Lung (tissue), 13 donors: ENCODE results near the gene C9orf57. TPM values are rescaled to one million over a fixed set of nuclear protein-coding genes. Genes with fewer than 3 reads are reported as not detected.

Experiments
- ATAC-seq: fragments of 200-7000 bp; cut with Tn5 transposase; one replicate; pipeline ENCODE4 v1.9.1; 2020; ENCODE audit warnings: moderate number of reproducible peaks; ENCODE audit not compliant: insufficient read depth, low FRiP score
- DNase-seq, 3 donors: peaks; one replicate each; pipeline ENCODE4 v3.0.0-alpha.2; 2013 to 2017
- H3K27ac ChIP-seq, 2 donors: one replicate each; pipeline ENCODE4 v1.5.1; 2013; ENCODE audit warnings: mild to moderate bottlenecking in 2 of 2, moderate library complexity in 2 of 2, control low read depth in 1 of 2, inconsistent platforms in 1 of 2, low read depth in 1 of 2, low read length in 1 of 2
- H3K27me3 ChIP-seq, 3 donors: one replicate each; pipeline ENCODE4 v1.5.1; 2013; ENCODE audit warnings: low read length in 2 of 3; ENCODE audit not compliant: control insufficient read depth in 3 of 3, insufficient read depth in 3 of 3
- H3K36me3 ChIP-seq, 4 donors: one replicate each; pipeline ENCODE4 v1.5.1; 2013; ENCODE audit warnings: low read length in 4 of 4, mild to moderate bottlenecking in 1 of 4, moderate library complexity in 1 of 4; ENCODE audit not compliant: control insufficient read depth in 4 of 4, insufficient read depth in 4 of 4
- H3K4me1 ChIP-seq, 5 donors: one replicate each; pipeline ENCODE4 v1.5.1; 2013; ENCODE audit warnings: low read length in 5 of 5, mild to moderate bottlenecking in 2 of 5, moderate library complexity in 1 of 5; ENCODE audit not compliant: control insufficient read depth in 5 of 5, insufficient read depth in 5 of 5
- H3K4me3 ChIP-seq: one replicate; pipeline ENCODE4 v1.5.1; 2013; ENCODE audit warnings: mild to moderate bottlenecking, control low read depth, moderate library complexity
- H3K9ac ChIP-seq, 2 donors: one replicate each; pipeline ENCODE4 v1.5.1; 2013; ENCODE audit warnings: low read length in 2 of 2, control low read depth in 1 of 2; ENCODE audit not compliant: insufficient read depth in 1 of 2
- H3K9me3 ChIP-seq, 4 donors: one replicate each; pipeline ENCODE4 v1.5.1; 2013; ENCODE audit warnings: low read length in 3 of 4, mild to moderate bottlenecking in 1 of 4, moderate library complexity in 1 of 4; ENCODE audit not compliant: control insufficient read depth in 4 of 4, insufficient read depth in 3 of 4
- CTCF ChIP-seq: IDR thresholded peaks from 2 replicates; pipeline ENCODE4 v1.5.1; 2012; ENCODE audit warnings: mild to moderate bottlenecking; ENCODE audit errors: control extremely low read depth, extremely low read depth
- polyA plus RNA-seq, 2 donors: library from polyadenylated mRNA; stranded (reverse); fragments of 200-250 nt; gene quantifications; one replicate each; pipeline ENCODE4 v1.2.1, GENCODE V29; 2013
- small RNA-seq: library from RNA; depleted of rRNA; stranded (forward); fragments of <200 nt; gene quantifications from one replicate; pipeline ENCODE3, GENCODE V24; 2014; ENCODE audit warnings: low replicate concordance
- total RNA-seq, 2 donors: library from RNA; depleted of rRNA in 1 of 2; stranded (reverse); fragments of >200 nt in 1 of 2; gene quantifications; one replicate each; pipeline ENCODE4 v1.2.1, GENCODE V29; 2014 to 2021
- donor health status: control.
- donor health status: control.
- donor health status: Bipolar disorder and iron deficiency.
- donor health status: healthy.
- donor health status: DM: yes; HTN: yes; CAD: no.

The C9orf57 gene
- total and polyA plus RNA-seq, 4 donors: not detected

- no peak overlapping the region for H3K4me3 ChIP-seq
- no peak for DNase-seq
- no peaks in the 10 kb centered on the region for H3K27me3 ChIP-seq
- H3K27ac ChIP-seq: no peak overlapping the region
- no peaks in the 10 kb centered on the region for H3K9me3 ChIP-seq
- no peak for TF ChIP-seq CTCF
- no peak overlapping the region for H3K9ac ChIP-seq
- H3K36me3 ChIP-seq: no peaks in the 10 kb centered on the region
- no peak for ATAC-seq
- H3K4me1 ChIP-seq: no peaks in the 10 kb centered on the region
Observed at GRCh38 chr9:72005451-72005850, 55.0 kb downstream of the C9orf57 start.

Small RNAs within 50 kb of the gene (small RNA-seq; reads per million reads assigned to genes)
- gene HSPB1P1: not detected

Other genes starting within 250 kb of the C9orf57 start
- gene ABHD17B, start 149.4 kb downstream of the C9orf57 start, total RNA-seq: 10 to 100 TPM; 17.6 to 37.7 TPM
- 1 to 10 TPM; 3.2 to 10.0 TPM for gene ABHD17B, start 149.4 kb downstream of the C9orf57 start, polyA plus RNA-seq
- gene C9orf85, start 149.0 kb downstream of the C9orf57 start, total RNA-seq: 10 to 100 TPM in 1 of 2 donors, 1 to 10 TPM in 1; 8.3 to 17.3 TPM
- gene C9orf85, start 149.0 kb downstream of the C9orf57 start, polyA plus RNA-seq: 1 to 10 TPM; 6.1 to 7.4 TPM
- under 1 TPM; 0.61 to 0.65 TPM for gene GDA, start 88.8 kb upstream of the C9orf57 start, total RNA-seq
- gene GDA, start 88.8 kb upstream of the C9orf57 start, polyA plus RNA-seq: 1 to 10 TPM in 1 of 2 donors, under 1 TPM in 1; 0.04 to 1.5 TPM